IMR-90 (cell line): ENCODE results near the gene STK32A. TPM values are rescaled to one million over a fixed set of nuclear protein-coding genes. Genes with fewer than 3 reads are reported as not detected.

Experiments used
- ATAC-seq: fragments of 200-7000 bp; cut with Tn5 transposase; 2 replicates; pipeline ENCODE4 v1.9.1; 2020; ENCODE audit warnings: low read depth, mild to moderate bottlenecking, moderate library complexity
- BruUV-seq: library from RNA; stranded (reverse); fragments of 400-500 nt; replicated peaks from 2 replicates; lab custom pipeline; 2021; lab: Mats Ljungman, UMichigan
- CTCF ChIA-PET: fragments of 300-600 bp; formaldehyde crosslinking; extraction: SDS; loops from one replicate; lab custom pipeline; 2021; ENCODE audit warnings: antibody characterized with exemption; lab: Yijun Ruan, JAX
- POLR2A ChIA-PET: fragments of 300-600 bp; sonication (Branson Sonifier 250); formaldehyde crosslinking; loops from one replicate; lab custom pipeline; 2022; ENCODE audit warnings: antibody characterized with exemption; ENCODE audit not compliant: unreplicated experiment; lab: Charles Lee
- DNase-seq: peaks from one replicate; pipeline ENCODE4 v3.0.0; 2013
- H2AFZ ChIP-seq: replicated peaks from 2 replicates; pipeline ENCODE3; 2013; ENCODE audit warnings: low read length, mild to moderate bottlenecking; ENCODE audit not compliant: poor library complexity
- H2AK5ac ChIP-seq: 2 replicates; pipeline ENCODE4 v1.6.1; 2013; ENCODE audit warnings: low read depth, low read length, inconsistent platforms
- H2AK9ac ChIP-seq: replicated peaks from 2 replicates; pipeline ENCODE3; 2013; ENCODE audit warnings: mild to moderate bottlenecking, low read depth, low read length, moderate library complexity; ENCODE audit not compliant: poor library complexity
- H2BK120ac ChIP-seq: 2 replicates; pipeline ENCODE4 v1.6.1; 2013; ENCODE audit warnings: low read depth, low read length, inconsistent platforms
- H2BK15ac ChIP-seq: 3 replicates; pipeline ENCODE4 v1.6.1; 2013; ENCODE audit warnings: low read depth, low read length, inconsistent platforms
- H2BK20ac ChIP-seq: 2 replicates; pipeline ENCODE4 v1.6.1; 2013; ENCODE audit warnings: low read depth, mild to moderate bottlenecking, inconsistent platforms, low read length, moderate library complexity
- H2BK5ac ChIP-seq: 2 replicates; pipeline ENCODE4 v1.6.1; 2013; ENCODE audit warnings: mild to moderate bottlenecking, low read depth, low read length, inconsistent platforms; ENCODE audit not compliant: poor library complexity, severe bottlenecking
- H3K14ac ChIP-seq: replicated peaks from 2 replicates; pipeline ENCODE4 v1.6.1; 2013; ENCODE audit warnings: low read depth, low read length, inconsistent platforms
- H3K18ac ChIP-seq: 2 replicates; pipeline ENCODE4 v1.6.1; 2013; ENCODE audit warnings: low read depth, low read length, control low read depth
- H3K23ac ChIP-seq: 2 replicates; pipeline ENCODE4 v1.6.1; 2013; ENCODE audit warnings: low read depth, low read length, inconsistent platforms
- H3K27ac ChIP-seq: 2 replicates; pipeline ENCODE4 v1.5.1; 2013; ENCODE audit warnings: mild to moderate bottlenecking, control low read depth, low read length; ENCODE audit not compliant: insufficient read depth
- H3K27me3 ChIP-seq: 2 replicates; pipeline ENCODE4 v1.6.1; 2013; ENCODE audit warnings: low read length; ENCODE audit not compliant: control insufficient read depth, insufficient read depth
- H3K36me3 ChIP-seq: 2 replicates; pipeline ENCODE4 v1.6.1; 2013; ENCODE audit warnings: low read length, mixed read lengths; ENCODE audit not compliant: control insufficient read depth, insufficient read depth
- H3K4ac ChIP-seq: 2 replicates; pipeline ENCODE4 v1.6.1; 2013; ENCODE audit warnings: low read depth, low read length, inconsistent platforms
- H3K4me1 ChIP-seq: 2 replicates; pipeline ENCODE4 v1.6.1; 2013; ENCODE audit warnings: low read length, mixed read lengths; ENCODE audit not compliant: control insufficient read depth, insufficient read depth
- H3K4me2 ChIP-seq: 2 replicates; pipeline ENCODE4 v1.6.1; 2013; ENCODE audit warnings: low read depth, mild to moderate bottlenecking, control low read depth, low read length, moderate library complexity
- H3K4me3 ChIP-seq: 2 replicates; pipeline ENCODE4 v1.5.1; 2013; ENCODE audit warnings: low read depth, mild to moderate bottlenecking, control low read depth, low read length, moderate library complexity; ENCODE audit not compliant: insufficient read depth
- H3K56ac ChIP-seq: 2 replicates; pipeline ENCODE4 v1.6.1; 2013; ENCODE audit warnings: low read length, inconsistent platforms; ENCODE audit not compliant: insufficient read depth; ENCODE audit errors: extremely low read depth
- H3K79me1 ChIP-seq, 2 experiments: 2 replicates each; pipeline ENCODE4 v1.6.1; 2013; ENCODE audit warnings: low read length in 2 of 2, inconsistent platforms in 1 of 2, low read depth in 1 of 2
- H3K9ac ChIP-seq: 2 replicates; pipeline ENCODE4 v1.6.1; 2013; ENCODE audit warnings: low read depth, low read length, control low read depth
- H3K9me1 ChIP-seq: 2 replicates; pipeline ENCODE4 v1.6.1; 2013; ENCODE audit warnings: low read length, inconsistent platforms; ENCODE audit not compliant: insufficient read depth
- H3K9me3 ChIP-seq: 2 replicates; pipeline ENCODE4 v1.6.1; 2013; ENCODE audit warnings: low read length; ENCODE audit not compliant: control insufficient read depth, insufficient read depth
- H4K20me1 ChIP-seq: 2 replicates; pipeline ENCODE4 v1.6.1; 2013; ENCODE audit warnings: low read length, inconsistent platforms; ENCODE audit not compliant: insufficient read depth
- H4K5ac ChIP-seq: 2 replicates; pipeline ENCODE4 v1.6.1; 2013; ENCODE audit warnings: mild to moderate bottlenecking, low read depth, low read length, control low read depth
- H4K8ac ChIP-seq, 2 experiments: 2 replicates each; pipeline ENCODE4 v1.6.1; 2013; ENCODE audit warnings: low read depth in 2 of 2, low read length in 2 of 2, control low read depth in 1 of 2, inconsistent platforms in 1 of 2
- H4K91ac ChIP-seq: 2 replicates; pipeline ENCODE4 v1.6.1; 2013; ENCODE audit warnings: low read depth, low read length, inconsistent platforms; ENCODE audit not compliant: insufficient read depth
- CEBPB ChIP-seq: IDR thresholded peaks from 2 replicates; pipeline ENCODE4 v1.6.1; 2012; ENCODE audit warnings: low read depth, low read length, improper control_type of control experiment
- CHD1 ChIP-seq: IDR thresholded peaks from 2 replicates; pipeline ENCODE4 v1.6.1; 2012; ENCODE audit warnings: low read depth, low read length, improper control_type of control experiment
- MAFK ChIP-seq: IDR thresholded peaks from 2 replicates; pipeline ENCODE4 v1.6.1; 2012; ENCODE audit warnings: low read depth, low read length, improper control_type of control experiment
- MAZ ChIP-seq: IDR thresholded peaks from 2 replicates; pipeline ENCODE4 v1.6.1; 2012; ENCODE audit warnings: low read depth, mild to moderate bottlenecking, low read length, improper control_type of control experiment, moderate library complexity, borderline replicate concordance
- MXI1 ChIP-seq: IDR thresholded peaks from 2 replicates; pipeline ENCODE4 v1.6.1; 2012; ENCODE audit warnings: low read depth, mild to moderate bottlenecking, low read length, moderate library complexity, borderline replicate concordance
- RAD21 ChIP-seq: IDR thresholded peaks from 2 replicates; pipeline ENCODE4 v1.6.1; 2012; ENCODE audit warnings: low read length, improper control_type of control experiment
- RCOR1 ChIP-seq: IDR thresholded peaks from 2 replicates; pipeline ENCODE4 v1.6.1; 2012; ENCODE audit warnings: mild to moderate bottlenecking, low read length, improper control_type of control experiment; ENCODE audit not compliant: insufficient replicate concordance
- RFX5 ChIP-seq: IDR thresholded peaks from 2 replicates; pipeline ENCODE4 v1.8.0; 2012; ENCODE audit warnings: low read depth, mild to moderate bottlenecking, low read length, moderate library complexity
- SMC3 ChIP-seq: fragments of 150-350 bp; IDR thresholded peaks from 2 replicates; pipeline ENCODE4 v1.6.1; 2016; ENCODE audit warnings: low read depth, mild to moderate bottlenecking, antibody characterized with exemption, low read length, moderate library complexity
- WGBS, 2 experiments: methylation state at CpG; one replicate each; pipeline versions ENCODE4 v1.1.5 to v1.1.7; 2013; ENCODE audit warnings: missing lambda C conversion rate in 2 of 2; ENCODE audit not compliant: insufficient read length in 1 of 2; ENCODE audit errors: extremely low coverage in 2 of 2; 5-methylcytosine and 5-hydroxymethylcytosine counted together
- dilution Hi-C: fragments of 300-500 bp; cut with HindIII; formaldehyde crosslinking; loops from one replicate; pipeline ENCODE4 v1.14.3; 2018; ENCODE audit warnings: low sequenced_read_pairs; ENCODE audit not compliant: unreplicated experiment
- in situ Hi-C: fragments of 300-500 bp; cut with MboI; formaldehyde crosslinking; loops from 3 replicates; pipeline ENCODE4 v1.14.3; 2019; ENCODE audit warnings: low sequenced_read_pairs, inconsistent platforms, mixed read lengths
- intact Hi-C: fragments of 100-400 bp; cut with micrococcal nuclease; formaldehyde crosslinking; loops from 2 replicates; pipeline ENCODE4 v1.10.0; 2022
- polyA plus RNA-seq, 3 experiments: library from polyadenylated mRNA; depleted of rRNA; stranded (reverse); fragments of >200 nt; gene quantifications; 2 replicates each; pipeline ENCODE4 v1.2.3, GENCODE V29; 2012; ENCODE audit warnings: low replicate concordance in 1 of 3
- total RNA-seq: library from RNA; depleted of rRNA; stranded (reverse); fragments of >200 nt; gene quantifications from 2 replicates; pipeline ENCODE4 v1.2.3, GENCODE V29; 2012

The STK32A gene
- total and polyA plus RNA-seq, 2 of the 4 experiments (the other 2 are of a cell fraction): 0.12 to 0.18 TPM

GRCh38 chr5:147384346-147385193 lies 149.7 kb downstream of the STK32A start:
- ATAC-seq (no peak), DNase-seq (no peak)
- dilution Hi-C loops: no loop called here
- in situ Hi-C loops: no loop called here
- intact Hi-C loops: no loop called here
- Histone ChIP-seq H3K79me1 (no peaks in the 10 kb centered on the region), H4K8ac (no peak overlapping the region), H3K9me3 (no peaks in the 10 kb centered on the region), H2BK15ac (no peak overlapping the region), H4K20me1 (no peaks in the 10 kb centered on the region), H3K27ac (no peak overlapping the region), H3K4me2 (no peak overlapping the region), H3K18ac (no peak overlapping the region), H2BK5ac (no peak overlapping the region), H3K36me3 (no peaks in the 10 kb centered on the region), H2AFZ (no peak overlapping the region), H2AK9ac (no peak overlapping the region), H3K9me1 (no peaks in the 10 kb centered on the region), H3K56ac (no peak overlapping the region), H3K14ac (no peak overlapping the region), H3K9ac (no peak overlapping the region), H3K4ac (no peak overlapping the region), H3K23ac (no peak overlapping the region), H2BK120ac (no peak overlapping the region), H2BK20ac (no peak overlapping the region), H4K5ac (no peak overlapping the region), H3K27me3 (no peaks in the 10 kb centered on the region; the same call in 1 of the 2 replicates), H3K4me1 (no peaks in the 10 kb centered on the region; the same call in 1 of the 2 replicates), H3K4me3 (no peak overlapping the region), H4K91ac (no peak overlapping the region), H2AK5ac (no peak overlapping the region)
- ChIA-PET CTCF (no interaction called here), POLR2A (no interaction called here)
- TF ChIP-seq SMC3 (no peak), MXI1 (no peak), MAFK (no peak), CHD1 (no peak), CEBPB (no peak), MAZ (no peak), RAD21 (no peak), RFX5 (no peak), RCOR1 (no peak)
- BruUV-seq: no TSS peak
- no CpG with 5 or more reads among the region's 6 CpGs for WGBS, 2 experiments
